GM18519 (cell line): ENCODE results near the gene TTC14.
A peak's percentile ranks its signal among the peaks of the same experiment; 100 is the strongest.
"Not testable (repeated sequence)": the region's sequence is repeated elsewhere in the genome, so short reads cannot be mapped to it uniquely, and the experiment has no call there.

Experiments used
- ATAC-seq: cut with Tn5 transposase; IDR thresholded peaks from one replicate; pipeline ENCODE4 v1.9.1; 2021; ENCODE audit warnings: mild to moderate bottlenecking, moderate library complexity; ENCODE audit not compliant: unreplicated experiment, low FRiP score

TTC14 gene

DNA sequence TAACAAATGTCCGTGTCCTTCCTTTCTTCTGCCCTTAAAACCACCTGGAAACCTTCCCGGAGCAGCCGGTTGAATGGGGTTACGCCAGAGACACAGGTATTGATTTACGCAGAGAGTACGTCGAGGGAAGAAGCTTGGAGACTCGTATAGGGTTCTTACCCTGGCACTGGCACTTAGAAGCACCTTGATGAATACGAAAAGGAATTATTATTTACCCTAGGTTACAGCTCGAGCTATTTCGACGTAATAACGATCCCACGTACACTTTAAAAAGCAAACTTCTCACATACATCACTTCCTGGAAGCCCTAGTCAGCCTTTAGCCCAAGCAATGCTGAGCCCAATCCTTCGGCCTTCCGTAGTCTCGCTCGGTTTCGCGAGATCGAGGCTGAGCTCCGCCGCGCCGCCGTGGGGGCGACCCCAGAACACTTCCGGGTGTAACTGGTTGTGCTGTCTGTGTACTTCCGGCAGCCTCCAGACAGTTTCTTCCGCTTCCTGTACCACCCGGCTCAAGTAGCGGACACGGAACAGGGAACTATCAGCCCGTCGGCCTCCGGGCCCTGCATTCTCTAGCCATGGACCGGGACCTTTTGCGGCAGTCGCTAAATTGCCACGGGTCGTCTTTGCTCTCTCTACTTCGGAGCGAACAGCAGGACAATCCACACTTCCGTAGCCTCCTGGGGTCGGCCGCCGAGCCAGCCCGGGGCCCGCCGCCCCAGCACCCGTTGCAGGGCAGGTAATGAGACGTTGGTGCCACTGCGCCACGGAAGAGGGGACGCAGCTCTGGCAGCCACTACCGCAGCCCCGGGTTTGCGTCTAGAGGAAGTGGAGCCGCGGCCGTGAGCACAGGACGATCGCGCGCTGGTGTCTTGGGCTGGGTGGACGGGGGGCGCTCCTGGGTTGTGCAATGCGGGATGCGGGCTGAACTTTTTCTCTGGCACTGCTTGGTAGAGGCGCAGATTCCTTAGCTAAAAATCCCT, at the start of gene TTC14:
TTC14 (plus strand) TSS at position 476 of the 979 bp plus-strand sequence; CDS start at position 575, 99 bp downstream.
- peak; percentile 97 for ATAC-seq

- ATAC-seq = no peak
These were observed 38.6 kb upstream of the TTC14 start for GRCh38 chr3:180563406-180563805.

- no peak for ATAC-seq
These were observed 37.3 kb upstream of the TTC14 start for GRCh38 chr3:180564676-180565075.

DNA sequence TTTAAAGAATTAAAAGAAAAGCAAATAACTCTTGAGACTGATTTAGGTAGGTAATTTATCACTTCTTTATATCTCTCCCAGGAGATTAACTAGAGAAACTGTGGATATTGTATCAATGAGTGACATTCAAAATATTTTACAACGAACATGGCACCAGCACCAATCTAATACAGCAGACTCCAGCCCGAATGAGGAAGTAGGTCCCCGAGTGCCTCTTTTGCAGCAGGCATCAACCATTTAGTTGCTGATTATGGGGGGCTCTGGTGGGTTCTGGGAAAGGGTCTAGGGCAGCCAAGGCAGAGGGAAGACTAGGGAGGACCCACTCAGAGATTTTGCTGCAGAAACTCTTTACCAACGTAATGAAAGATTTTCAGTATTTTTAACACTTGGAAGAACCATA, 31.7 kb upstream of the TTC14 start:
- ATAC-seq = no peak

- peak; percentile 59 for ATAC-seq
These were observed 29.9 kb upstream of the TTC14 start for GRCh38 chr3:180571831-180572598.

- ATAC-seq = no peak
These were observed 26.4 kb upstream of the TTC14 start for GRCh38 chr3:180575571-180575970.

GRCh38 chr3:180580934-180581333, 21.0 kb upstream of the TTC14 start:
- no peak for ATAC-seq

DNA sequence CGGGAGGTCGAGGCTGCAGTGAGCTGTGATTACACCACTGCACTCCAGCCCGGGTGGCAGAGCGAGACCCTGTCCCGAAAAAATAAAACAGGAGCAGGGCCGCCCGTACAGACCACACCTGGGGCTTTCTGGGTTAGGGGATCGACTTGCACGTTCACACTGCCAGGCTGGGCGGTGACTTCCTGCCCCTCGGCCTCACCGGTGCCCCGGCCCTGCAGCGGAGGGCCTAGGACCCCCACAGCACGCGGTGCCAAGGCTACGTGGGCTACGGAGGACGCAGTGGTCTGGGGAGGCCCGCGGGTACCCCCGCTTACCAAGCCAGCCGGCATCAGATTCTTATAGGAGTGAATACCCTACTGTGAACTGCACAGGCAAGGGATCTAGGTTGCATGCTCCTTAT, 11.6 kb upstream of the TTC14 start:
- ATAC-seq = no peak

DNA sequence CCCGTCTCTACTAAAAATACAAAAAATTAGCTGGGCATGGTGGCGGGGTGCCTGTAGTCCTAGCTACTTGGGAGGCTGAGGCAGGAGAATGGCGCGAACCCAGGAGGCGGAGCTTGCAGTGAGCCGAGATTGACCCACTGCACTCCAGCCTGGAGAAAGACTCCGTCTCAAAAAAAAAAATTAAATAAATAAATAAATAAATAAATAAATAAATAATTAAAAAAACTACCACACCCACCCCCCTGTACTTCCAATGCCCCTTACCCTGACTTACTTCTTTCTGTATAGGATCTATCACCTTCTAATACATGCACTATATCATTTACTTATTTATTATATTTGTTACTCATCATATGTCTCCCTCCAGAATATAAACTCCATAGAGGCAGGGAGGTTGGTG, 8.3 kb upstream of the TTC14 start:
- ATAC-seq = not testable (repeated sequence)

GRCh38 chr3:180594631-180595558, 7.1 kb upstream of the TTC14 start:
- no peak for ATAC-seq

- no peak for ATAC-seq
These were observed 6.4 kb upstream of the TTC14 start for GRCh38 chr3:180595559-180595935.

DNA sequence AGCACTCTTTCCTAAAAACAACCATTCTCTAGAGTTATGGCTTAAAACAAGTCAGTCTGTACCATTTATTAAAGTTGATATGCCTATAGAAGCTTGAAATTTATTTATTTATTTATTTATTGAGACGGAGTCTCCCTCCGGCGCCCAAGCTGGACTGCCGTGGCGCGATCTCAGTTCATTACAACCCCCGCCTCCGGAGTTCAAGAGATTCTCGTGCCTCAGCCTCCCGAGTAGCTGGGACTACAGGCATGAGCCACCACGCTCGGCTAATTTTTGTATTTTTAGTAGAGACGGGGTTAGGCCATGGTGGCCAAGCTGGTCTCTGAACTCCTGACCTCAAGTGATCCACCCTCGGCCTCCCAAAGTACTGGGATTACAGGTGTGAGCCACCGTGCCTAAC, 1.5 kb upstream of the TTC14 start:
- ATAC-seq = no peak

GRCh38 chr3:180611006-180611405, 9.0 kb downstream of the TTC14 start:
- ATAC-seq = no peak

DNA sequence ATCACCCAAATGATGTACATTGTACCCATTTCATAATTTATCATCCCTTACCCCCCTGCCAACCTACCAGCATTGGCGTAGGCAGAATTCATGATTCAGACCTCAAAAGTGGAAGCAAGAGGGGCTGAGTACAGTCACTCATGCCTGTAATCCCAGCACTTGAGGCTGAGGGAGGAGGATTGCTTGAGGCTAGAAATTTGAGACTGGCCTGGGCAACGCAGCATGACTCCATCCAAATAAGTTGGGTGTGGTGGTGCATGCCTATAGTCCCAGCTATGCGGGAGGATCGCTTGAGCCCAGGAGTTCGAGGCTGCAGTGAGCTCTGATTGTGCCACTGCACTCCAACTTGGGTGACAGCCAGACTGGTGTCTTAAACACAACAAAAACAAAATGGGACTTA, 10.4 kb downstream of the TTC14 start:
- ATAC-seq = no peak

- ATAC-seq = no peak
These were observed 14.0 kb downstream of the TTC14 start for GRCh38 chr3:180615954-180616353.

DNA sequence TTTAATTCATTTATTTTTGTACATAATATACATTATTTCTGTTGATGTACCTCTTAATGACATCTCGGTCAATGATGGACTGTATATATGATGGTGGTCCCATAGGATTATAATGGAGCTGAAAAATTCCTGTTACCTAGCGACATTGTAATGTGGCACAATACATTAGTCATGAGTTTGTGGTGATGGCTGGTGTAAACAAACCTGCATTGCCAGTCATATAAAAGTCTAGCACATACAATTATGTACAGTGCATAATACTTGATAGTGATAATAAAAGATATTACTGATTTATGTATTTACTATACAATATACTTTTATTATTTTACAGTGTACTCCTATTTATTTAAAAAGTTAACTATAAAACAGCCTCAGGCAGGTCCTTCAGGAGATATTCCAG, 15.1 kb downstream of the TTC14 start:
- ATAC-seq = no peak

- not testable (repeated sequence) for ATAC-seq
These were observed 16.6 kb downstream of the TTC14 start for GRCh38 chr3:180618563-180618962.

- no peak for ATAC-seq
These were observed 17.8 kb downstream of the TTC14 start for GRCh38 chr3:180619723-180620122.

DNA sequence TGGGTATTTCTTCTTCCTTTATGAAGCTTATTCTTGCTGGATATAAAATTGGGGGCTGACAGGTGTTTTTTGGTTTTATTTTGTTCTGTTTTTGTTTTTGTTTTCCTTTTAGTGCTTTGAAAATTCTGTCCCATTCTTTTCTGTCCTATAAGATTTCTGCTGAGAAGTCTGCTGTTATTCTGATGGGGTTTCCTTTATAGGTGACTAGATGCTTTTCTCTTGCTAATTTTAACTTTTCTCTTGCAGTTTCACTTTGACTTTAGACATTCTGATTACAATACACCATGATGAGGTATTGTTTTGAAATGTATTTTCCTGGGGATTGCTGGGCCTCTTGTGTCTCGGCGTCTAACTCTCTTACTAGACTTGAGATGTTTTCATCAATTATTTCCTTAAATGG, 22.8 kb downstream of the TTC14 start:
- ATAC-seq = peak; percentile 79

GRCh38 chr3:180626844-180627243, 24.9 kb downstream of the TTC14 start:
- ATAC-seq = peak; percentile 80
